Non-pigmented ciliary epithelial cell (primary cell): ENCODE measurements around the gene NUMBL.

Experiments
- DNase-seq: peaks from one replicate; pipeline ENCODE4 v3.0.0-alpha.2; 2010; ENCODE audit warnings: low read depth

NUMBL gene

GRCh38 chr19:40689339-40690049 is 957 bp downstream of the NUMBL start:
- no peak for DNase-seq

GRCh38 chr19:40688987-40689338 is 1.5 kb downstream of the NUMBL start:
- no peak for DNase-seq

- DNase-seq = no peak
Observed at GRCh38 chr19:40688309-40688708, 2.1 kb downstream of the NUMBL start.

- DNase-seq = no peak
Observed at GRCh38 chr19:40687525-40688016, 2.9 kb downstream of the NUMBL start.

- no peak for DNase-seq
Observed at GRCh38 chr19:40686882-40687524, 3.4 kb downstream of the NUMBL start.

GRCh38 chr19:40685563-40685962 is 4.9 kb downstream of the NUMBL start:
- DNase-seq = no peak

GRCh38 chr19:40685016-40685526 is 5.4 kb downstream of the NUMBL start:
- DNase-seq = no peak

- no peak for DNase-seq
Observed at GRCh38 chr19:40684280-40684679, 6.2 kb downstream of the NUMBL start.

GRCh38 chr19:40683437-40683836 is 7.0 kb downstream of the NUMBL start:
- DNase-seq = no peak

- no peak for DNase-seq
Observed at GRCh38 chr19:40682431-40682964, 8.0 kb downstream of the NUMBL start.

- no peak for DNase-seq
Observed at GRCh38 chr19:40681039-40681438, 9.4 kb downstream of the NUMBL start.

GRCh38 chr19:40677156-40677555 is 13.3 kb downstream of the NUMBL start:
- DNase-seq = no peak

- DNase-seq = no peak
Observed at GRCh38 chr19:40674291-40674690, 16.2 kb downstream of the NUMBL start.

- no peak for DNase-seq
Observed at GRCh38 chr19:40673397-40673796, 17.1 kb downstream of the NUMBL start.

- DNase-seq = no peak
Observed at GRCh38 chr19:40672573-40673299, 17.7 kb downstream of the NUMBL start.

- no peak for DNase-seq
Observed at GRCh38 chr19:40672038-40672437, 18.4 kb downstream of the NUMBL start.

GRCh38 chr19:40671404-40671803 is 19.0 kb downstream of the NUMBL start:
- DNase-seq = no peak

GRCh38 chr19:40668991-40669614 is 21.3 kb downstream of the NUMBL start:
- DNase-seq = no peak

- DNase-seq = no peak
Observed at GRCh38 chr19:40667602-40668001, 22.8 kb downstream of the NUMBL start.

GRCh38 chr19:40666803-40667438 is 23.5 kb downstream of the NUMBL start:
- no peak for DNase-seq
